HUDEP-2 (cell line): Measurements from ENCODE around the gene SLC6A2.
"Not testable (repeated sequence)": the region's sequence is repeated elsewhere in the genome, so short reads cannot be mapped to it uniquely, and the experiment has no call there.

Experiments used
- DNase-seq, 76 experiments: peaks; one replicate each; lab custom pipeline; 2025; ENCODE audit not compliant: unreplicated experiment in 76 of 76; lab: John Stamatoyannopoulos, UW

Gene SLC6A2

GRCh38 chr16:55655897-55656681 is at the start of gene SLC6A2:
Gene SLC6A2, plus strand, starts transcription at chr16:55655988. Its CDS starts 707 bp downstream, at chr16:55656695.
- DNase-seq = no peak

DNA sequence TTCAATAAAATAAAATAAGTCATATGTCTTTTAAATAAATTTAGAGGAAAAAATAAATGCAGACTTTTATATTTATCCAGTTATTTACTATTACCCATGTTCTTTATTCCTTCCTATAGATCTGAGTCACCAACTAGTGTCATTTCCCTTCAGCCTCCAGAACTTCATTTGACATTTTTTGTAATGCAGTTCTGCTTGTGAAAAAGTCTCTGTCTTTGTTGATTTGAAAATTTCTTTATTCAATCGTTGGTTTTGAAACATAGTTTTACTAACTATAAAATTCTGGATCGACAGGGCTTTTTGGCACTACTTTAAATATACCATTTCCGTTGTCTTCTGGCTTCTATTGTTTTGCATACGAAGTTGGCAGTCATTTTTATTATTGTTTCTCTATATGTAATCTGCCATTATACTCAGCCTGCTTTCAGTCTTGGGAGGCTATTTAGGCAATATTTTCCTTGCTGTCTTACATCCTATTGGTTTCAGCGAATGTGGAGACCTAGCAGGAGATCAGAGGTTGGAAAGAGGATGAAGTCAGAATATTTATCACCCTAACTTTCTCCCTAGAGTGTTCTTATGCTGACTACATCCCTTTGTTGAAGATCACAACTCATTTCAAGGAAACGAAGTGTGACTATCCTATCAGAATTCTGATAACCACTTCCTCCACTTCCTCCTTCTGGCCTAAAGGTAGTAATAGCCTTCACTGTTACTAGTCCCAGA is 42.0 kb upstream of the SLC6A2 start:
- DNase-seq = no peak

DNA sequence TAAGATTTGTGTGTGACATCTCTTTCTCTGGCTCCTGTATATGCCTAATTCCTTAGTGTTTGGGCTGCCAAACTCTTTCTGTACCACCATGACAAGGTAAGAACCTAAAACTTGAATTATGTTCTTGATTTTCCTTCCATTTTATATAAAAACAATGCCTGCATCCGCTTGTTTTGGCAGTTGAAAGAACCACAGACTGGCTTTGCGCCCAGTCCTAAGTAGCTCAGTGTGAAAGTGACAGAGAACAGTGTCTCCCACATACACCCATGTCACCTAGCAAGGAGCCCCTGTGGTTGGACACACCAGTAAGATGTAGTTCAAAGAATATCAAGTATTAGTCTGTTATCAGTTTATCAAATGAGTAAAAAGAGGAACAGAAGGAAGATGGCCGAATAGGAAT is 40.7 kb upstream of the SLC6A2 start:
- no peak for DNase-seq

DNA sequence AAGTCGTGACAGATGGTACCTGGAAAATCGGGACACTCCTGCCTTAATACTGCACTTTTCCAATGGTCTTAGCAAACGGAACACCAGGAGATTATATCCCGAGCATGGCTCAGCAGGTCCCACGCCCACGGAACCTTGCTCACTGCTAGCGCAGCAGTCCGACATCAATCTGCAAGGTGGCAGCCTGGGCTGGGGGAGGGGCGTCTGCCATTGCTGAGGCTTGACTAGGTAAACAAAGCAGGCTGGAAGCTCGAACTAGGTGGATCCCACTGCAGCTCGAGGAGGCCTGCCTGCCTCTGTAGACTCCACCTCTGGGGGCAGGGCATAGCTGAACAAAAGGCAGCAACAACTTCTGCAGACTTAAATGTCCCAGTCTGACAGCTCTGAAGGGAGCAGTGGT is 40.1 kb upstream of the SLC6A2 start:
- not testable (repeated sequence) for DNase-seq

DNA sequence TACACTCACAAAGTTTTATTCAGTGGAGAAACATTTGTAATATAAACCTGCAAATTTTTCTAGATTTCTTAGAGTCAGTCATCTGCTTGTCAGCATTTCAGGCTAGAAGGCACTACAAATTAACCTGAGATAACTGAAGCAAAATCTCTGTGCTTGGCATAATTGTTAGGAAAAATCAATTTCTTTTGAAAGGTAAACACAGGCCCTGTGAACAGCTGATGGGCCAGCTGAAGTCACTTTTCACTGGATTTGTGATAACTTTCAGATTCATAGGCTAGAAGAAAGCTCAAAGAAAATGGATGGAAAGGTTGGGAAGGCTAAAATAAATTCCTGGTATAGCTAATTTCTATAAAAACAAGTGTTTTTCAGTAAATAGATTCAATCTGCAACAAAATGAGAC is 34.0 kb upstream of the SLC6A2 start:
- DNase-seq = no peak

DNA sequence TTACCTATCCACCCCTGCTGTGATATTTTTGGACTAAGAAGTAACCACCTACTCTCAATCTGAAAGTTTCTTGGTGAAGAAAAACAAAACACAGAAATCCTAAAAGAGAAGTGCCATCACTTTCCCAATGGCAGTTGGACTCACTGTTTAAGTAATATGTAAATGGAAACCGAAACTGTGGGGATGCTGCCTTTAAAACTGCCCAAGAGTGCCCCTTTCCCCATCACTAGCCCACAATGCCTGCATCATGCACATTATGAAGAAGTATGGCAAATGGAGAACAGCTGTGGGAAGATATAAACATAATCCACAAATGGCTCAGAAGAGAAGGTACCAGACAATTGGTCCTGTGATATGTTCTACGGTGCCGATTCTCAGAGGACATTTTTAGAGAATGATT is 33.5 kb upstream of the SLC6A2 start:
- DNase-seq = no peak

DNA sequence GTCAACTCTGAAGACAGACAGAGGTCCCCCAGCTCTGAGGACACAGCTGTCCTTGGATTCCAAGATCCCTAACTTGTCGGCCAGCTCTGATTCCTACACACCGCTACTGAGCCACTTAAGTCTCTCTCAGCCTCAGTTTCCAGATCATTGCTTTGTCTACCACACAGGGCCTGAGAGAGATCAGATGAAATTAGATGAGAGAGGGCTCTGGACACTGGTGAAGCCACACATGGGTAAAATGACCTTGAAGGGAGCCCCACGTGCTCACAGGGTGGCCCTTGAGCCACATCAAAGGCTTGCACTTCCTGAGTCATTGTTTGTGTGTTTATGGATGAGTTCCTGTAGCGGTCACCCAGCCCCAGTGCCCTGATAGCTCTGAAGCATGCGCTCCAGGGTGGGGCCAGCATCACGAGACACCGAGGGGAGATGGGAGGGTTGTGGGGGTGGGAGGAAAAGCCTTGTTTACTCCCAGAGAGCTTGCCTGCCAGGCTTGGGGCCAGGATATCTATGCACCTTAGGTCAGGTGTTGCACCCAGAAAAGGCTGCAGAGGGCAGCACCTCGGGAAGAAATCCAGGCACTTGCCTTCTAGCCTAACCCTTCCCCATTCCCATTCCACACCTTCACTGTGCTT is 32.7 kb upstream of the SLC6A2 start:
- peak in 11 of 76 experiments; percentile 2 to 29 (median 8) for DNase-seq

- no peak for DNase-seq
These were observed 32.1 kb upstream of the SLC6A2 start for GRCh38 chr16:55623640-55624039.

DNA sequence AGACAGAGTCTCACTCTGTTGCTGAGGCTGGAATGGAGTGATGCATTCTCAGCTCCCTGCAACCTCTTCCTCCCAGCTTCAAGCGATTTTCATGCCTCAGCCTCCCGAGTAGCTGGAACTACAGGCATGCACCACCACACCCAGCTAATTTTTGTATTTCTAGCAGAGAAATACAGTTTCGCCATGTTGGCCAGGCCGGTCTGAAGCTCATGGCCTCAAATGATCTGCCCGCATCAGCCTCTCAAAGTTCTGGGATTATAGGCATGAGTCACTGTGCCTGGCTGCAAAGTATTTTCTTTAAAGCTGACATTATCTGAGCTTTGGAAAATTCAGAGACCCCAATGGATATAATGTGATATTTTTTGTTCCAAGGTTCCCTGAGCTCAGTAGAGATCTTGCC is 31.1 kb upstream of the SLC6A2 start:
- DNase-seq = no peak

- no peak for DNase-seq
These were observed 29.9 kb upstream of the SLC6A2 start for GRCh38 chr16:55625843-55626242.

- no peak for DNase-seq
These were observed 27.4 kb upstream of the SLC6A2 start for GRCh38 chr16:55628306-55628968.

DNA sequence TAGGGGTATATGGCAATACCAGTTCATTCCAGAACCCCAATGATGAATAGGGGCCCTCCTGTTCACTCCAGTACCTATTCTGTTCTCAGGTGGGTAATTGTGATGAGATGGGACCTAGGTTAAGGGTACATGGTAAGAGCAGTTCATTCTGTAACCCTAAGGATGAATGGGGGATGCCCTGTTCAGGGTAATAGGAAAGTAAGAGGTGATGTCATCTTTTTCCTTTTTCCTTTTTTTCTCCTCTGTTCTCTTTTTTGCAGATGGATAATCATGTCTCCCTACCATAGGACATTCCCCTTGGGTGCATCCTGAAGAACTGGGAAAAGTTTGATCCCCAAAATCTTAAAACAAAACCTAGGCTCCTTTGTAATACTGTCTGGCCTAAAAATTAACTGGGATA is 25.0 kb upstream of the SLC6A2 start:
- no peak for DNase-seq

DNA sequence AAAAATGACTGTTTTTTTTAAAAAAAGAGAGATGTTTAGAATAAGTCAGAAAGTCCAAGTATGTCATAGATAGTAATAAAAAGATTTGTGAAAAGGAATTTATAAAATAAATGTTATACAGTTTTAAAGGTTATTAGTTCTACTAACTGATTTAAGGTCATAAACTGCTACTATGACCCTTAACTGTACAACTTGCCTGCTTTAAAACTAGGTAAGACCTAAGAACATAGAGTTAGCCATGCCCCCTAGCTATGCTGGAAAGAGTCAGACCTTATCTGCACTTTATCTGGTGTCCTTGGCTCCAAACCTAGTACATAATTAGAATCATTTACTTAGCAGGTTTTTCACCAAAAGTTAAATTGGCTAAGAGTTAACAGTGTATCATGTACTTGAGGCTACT is 23.5 kb upstream of the SLC6A2 start:
- DNase-seq = no peak

- no peak for DNase-seq
These were observed 21.6 kb upstream of the SLC6A2 start for GRCh38 chr16:55634193-55634592.

- no peak for DNase-seq
These were observed 17.5 kb upstream of the SLC6A2 start for GRCh38 chr16:55638256-55638655.

DNA sequence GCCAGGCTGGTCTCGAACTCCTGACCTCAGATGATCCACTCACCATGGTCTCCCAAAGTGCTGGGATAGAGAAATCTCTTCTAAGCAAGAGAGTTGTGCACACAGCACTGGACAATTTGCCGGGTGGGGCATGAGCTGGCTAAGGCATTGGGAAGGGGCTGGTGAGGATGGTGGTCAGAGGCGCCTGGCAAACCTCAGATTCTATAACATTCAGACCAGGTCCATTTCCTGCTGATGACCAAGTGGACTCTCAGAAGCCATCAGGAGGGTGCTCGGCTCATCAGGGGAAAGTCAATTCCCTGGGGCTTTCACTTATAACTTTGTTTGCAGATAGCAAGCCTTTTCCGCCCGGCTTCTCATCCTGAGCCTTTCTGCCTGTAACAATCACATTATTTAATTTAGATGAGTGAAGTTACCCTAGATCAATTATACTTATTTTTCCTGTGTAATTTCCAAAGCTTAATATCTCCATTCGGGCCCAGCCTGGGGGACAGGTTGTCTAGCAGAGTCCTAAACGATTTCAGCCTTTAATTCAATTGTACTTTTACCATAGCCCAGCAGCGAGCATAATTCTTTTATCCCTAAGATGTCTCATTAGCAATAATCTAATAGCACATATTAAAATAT is 15.0 kb upstream of the SLC6A2 start:
- DNase-seq = no peak

- no peak for DNase-seq
These were observed 14.2 kb upstream of the SLC6A2 start for GRCh38 chr16:55641430-55642056.

GRCh38 chr16:55642611-55643010 is 13.2 kb upstream of the SLC6A2 start:
- DNase-seq = no peak

GRCh38 chr16:55643161-55643970 is 12.4 kb upstream of the SLC6A2 start:
- DNase-seq = peak in 6 of 76 experiments; percentile 2 to 15 (median 6)
